Hepatocyte (in vitro differentiated cells): ENCODE measurements around the gene MYRIP. TPM values are rescaled to one million over a fixed set of nuclear protein-coding genes. Genes with fewer than 3 reads are reported as not detected.

Source experiments
- DNase-seq: peaks from one replicate; pipeline ENCODE4 v3.0.0-alpha.2; 2016; ENCODE audit warnings: low spot score
- H2AFZ ChIP-seq: fragments of 200-600 bp; sonication (generic); 2 replicates; pipeline ENCODE4 v1.6.0; 2016; ENCODE audit warnings: antibody characterized with exemption, mild to moderate bottlenecking
- H3K27ac ChIP-seq: fragments of 200-600 bp; sonication (generic); 2 replicates; pipeline ENCODE4 v1.5.1; 2016; ENCODE audit warnings: mild to moderate bottlenecking
- H3K27me3 ChIP-seq: fragments of 200-600 bp; sonication (generic); 2 replicates; pipeline ENCODE4 v1.6.1; 2016
- H3K36me3 ChIP-seq: fragments of 200-600 bp; sonication (generic); replicated peaks from 2 replicates; pipeline ENCODE4 v1.5.1; 2016; ENCODE audit warnings: low read depth; ENCODE audit not compliant: insufficient read depth
- H3K4me1 ChIP-seq: fragments of 200-600 bp; sonication (generic); 2 replicates; pipeline ENCODE4 v1.5.1; 2016; ENCODE audit warnings: mild to moderate bottlenecking, moderate library complexity; ENCODE audit not compliant: insufficient read depth
- H3K4me2 ChIP-seq: fragments of 200-600 bp; sonication (generic); 2 replicates; pipeline ENCODE4 v1.6.0; 2016
- H3K4me3 ChIP-seq: fragments of 200-600 bp; sonication (generic); 2 replicates; pipeline ENCODE4 v1.5.1; 2016; ENCODE audit warnings: mild to moderate bottlenecking
- H3K79me2 ChIP-seq: fragments of 200-600 bp; sonication (generic); 2 replicates; pipeline ENCODE4 v1.6.0; 2017; ENCODE audit warnings: mild to moderate bottlenecking
- H3K9me2 ChIP-seq: fragments of 200-600 bp; sonication (generic); replicated peaks from 2 replicates; pipeline ENCODE4 v1.6.0; 2017; ENCODE audit warnings: mild to moderate bottlenecking; ENCODE audit not compliant: insufficient read depth
- H3K9me3 ChIP-seq: fragments of 200-600 bp; sonication (generic); 2 replicates; pipeline ENCODE4 v1.5.1; 2016; ENCODE audit warnings: low read depth, mild to moderate bottlenecking
- H4K20me1 ChIP-seq: fragments of 200-600 bp; sonication (generic); 2 replicates; pipeline ENCODE4 v1.6.0; 2016; ENCODE audit warnings: mild to moderate bottlenecking; ENCODE audit not compliant: insufficient read depth, poor library complexity, severe bottlenecking
- EZH2 ChIP-seq: fragments of 200-600 bp; sonication (generic); IDR thresholded peaks from 2 replicates; pipeline ENCODE4 v1.6.1; 2016; ENCODE audit warnings: antibody characterized with exemption, mild to moderate bottlenecking, borderline replicate concordance
- EZH2phosphoT487 ChIP-seq: fragments of 200-600 bp; sonication (generic); IDR thresholded peaks from one replicate; pipeline ENCODE4 v1.6.1; 2018; ENCODE audit warnings: antibody characterized with exemption, mild to moderate bottlenecking, low read depth, moderate library complexity; ENCODE audit not compliant: unreplicated experiment, severe bottlenecking
- WGBS: methylation state at CpG from one replicate; pipeline ENCODE4 v1.1.6; 2016; ENCODE audit warnings: low lambda C conversion rate; ENCODE audit errors: missing lambda C conversion rate; 5-methylcytosine and 5-hydroxymethylcytosine counted together
- polyA plus RNA-seq: library from polyadenylated mRNA; unstranded; fragments of >200 nt; fragmentation: Nextera tagmentation; extraction: Ambion mirVana; gene quantifications from 2 replicates; pipeline ENCODE4 v1.2.1, GENCODE V29; 2016
- total RNA-seq: library from RNA; depleted of rRNA; stranded (reverse); fragments of >200 nt; gene quantifications from 2 replicates; pipeline ENCODE4 v1.2.3, GENCODE V29; 2014
- TF ChIP-seq, protein P1 (sequence below): fragments of 200-600 bp; sonication (generic); IDR thresholded peaks from 2 replicates; pipeline ENCODE4 v1.5.1; 2016; ENCODE audit warnings: antibody characterized with exemption, mild to moderate bottlenecking; ENCODE audit not compliant: poor library complexity

MYRIP gene
- total and polyA plus RNA-seq, 2 experiments from 2014 or later: 0.57 TPM; not detected in 1

- TF ChIP-seq EZH2: no peak
- TF ChIP-seq, protein P1, sequence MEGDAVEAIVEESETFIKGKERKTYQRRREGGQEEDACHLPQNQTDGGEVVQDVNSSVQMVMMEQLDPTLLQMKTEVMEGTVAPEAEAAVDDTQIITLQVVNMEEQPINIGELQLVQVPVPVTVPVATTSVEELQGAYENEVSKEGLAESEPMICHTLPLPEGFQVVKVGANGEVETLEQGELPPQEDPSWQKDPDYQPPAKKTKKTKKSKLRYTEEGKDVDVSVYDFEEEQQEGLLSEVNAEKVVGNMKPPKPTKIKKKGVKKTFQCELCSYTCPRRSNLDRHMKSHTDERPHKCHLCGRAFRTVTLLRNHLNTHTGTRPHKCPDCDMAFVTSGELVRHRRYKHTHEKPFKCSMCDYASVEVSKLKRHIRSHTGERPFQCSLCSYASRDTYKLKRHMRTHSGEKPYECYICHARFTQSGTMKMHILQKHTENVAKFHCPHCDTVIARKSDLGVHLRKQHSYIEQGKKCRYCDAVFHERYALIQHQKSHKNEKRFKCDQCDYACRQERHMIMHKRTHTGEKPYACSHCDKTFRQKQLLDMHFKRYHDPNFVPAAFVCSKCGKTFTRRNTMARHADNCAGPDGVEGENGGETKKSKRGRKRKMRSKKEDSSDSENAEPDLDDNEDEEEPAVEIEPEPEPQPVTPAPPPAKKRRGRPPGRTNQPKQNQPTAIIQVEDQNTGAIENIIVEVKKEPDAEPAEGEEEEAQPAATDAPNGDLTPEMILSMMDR: no peak
- no peak for TF ChIP-seq EZH2phosphoT487
- Histone ChIP-seq H3K27me3 (no peaks in the 10 kb centered on the region), H3K4me3 (no peak overlapping the region), H3K36me3 (no peaks in the 10 kb centered on the region), H3K79me2 (no peaks in the 10 kb centered on the region), H3K4me2 (no peak overlapping the region), H3K4me1 (no peaks in the 10 kb centered on the region), H2AFZ (no peak overlapping the region), H3K9me3 (no peaks in the 10 kb centered on the region), H3K9me2 (no peaks in the 10 kb centered on the region), H4K20me1 (no peaks in the 10 kb centered on the region), H3K27ac (no peak overlapping the region)
- DNase-seq: no peak
- 74% methylated on average over 3 of the region's 3 CpGs for WGBS
Observed at GRCh38 chr3:40201770-40202169, 392.4 kb downstream of the MYRIP start.

DNA sequence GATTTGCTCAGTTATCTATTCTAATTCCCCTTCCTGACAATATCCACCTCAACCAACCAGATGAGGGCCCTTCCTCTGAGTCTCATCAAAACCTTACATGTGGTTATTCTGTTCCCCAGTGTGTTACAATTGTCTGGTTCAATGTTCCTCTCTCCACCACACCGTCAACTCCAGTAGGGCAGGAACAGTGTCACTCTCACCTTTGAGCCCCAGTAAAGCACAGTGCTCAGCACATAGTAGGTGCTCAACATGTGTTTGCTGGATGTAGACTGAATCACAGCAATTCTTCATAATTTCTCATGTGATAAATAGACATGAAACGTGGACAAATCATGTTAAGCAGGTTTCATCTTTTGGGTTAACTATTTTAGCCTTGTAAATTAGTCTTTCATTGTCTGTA is 397.1 kb downstream of the MYRIP start:
- Histone ChIP-seq H3K4me3 (no peak overlapping the region), H3K9me3 (no peaks in the 10 kb centered on the region), H3K4me2 (no peak overlapping the region), H2AFZ (no peak overlapping the region), H3K27me3 (no peaks in the 10 kb centered on the region), H3K4me1 (no peaks in the 10 kb centered on the region), H3K36me3 (no peaks in the 10 kb centered on the region), H3K9me2 (no peaks in the 10 kb centered on the region), H3K79me2 (no peaks in the 10 kb centered on the region), H3K27ac (no peak overlapping the region), H4K20me1 (no peaks in the 10 kb centered on the region)
- 86% methylated on average over 2 of the region's 2 CpGs for WGBS
- TF ChIP-seq, protein P1: no peak
- no peak for TF ChIP-seq EZH2phosphoT487
- TF ChIP-seq EZH2: no peak
- no peak for DNase-seq

DNA sequence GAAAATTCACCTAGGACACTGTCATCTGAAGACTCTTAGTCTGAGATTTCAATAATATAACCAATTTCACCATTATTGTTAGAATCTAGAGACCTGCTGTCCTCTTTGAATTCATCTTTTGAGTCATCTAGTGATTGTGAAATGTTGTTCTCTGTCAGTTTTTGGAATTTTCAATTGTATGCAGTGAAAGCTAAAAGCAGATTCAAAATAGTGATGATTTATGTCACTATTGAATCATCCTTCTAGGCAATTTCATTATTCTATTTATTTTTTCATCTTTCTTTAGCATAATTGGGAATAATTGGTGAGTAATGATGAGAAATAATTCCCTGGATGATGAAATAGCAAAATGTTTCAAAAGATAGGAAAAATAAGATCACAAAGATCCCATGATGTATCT is 398.4 kb downstream of the MYRIP start:
- DNase-seq: no peak
- no peak overlapping the region for H3K4me2 ChIP-seq
- H2AFZ ChIP-seq: no peak overlapping the region
- H3K4me1 ChIP-seq: no peaks in the 10 kb centered on the region
- TF ChIP-seq EZH2phosphoT487: no peak
- no peak for TF ChIP-seq EZH2
- TF ChIP-seq, protein P1: no peak
- H4K20me1 ChIP-seq: no peaks in the 10 kb centered on the region
- no peak overlapping the region for H3K27ac ChIP-seq
- H3K27me3 ChIP-seq: no peaks in the 10 kb centered on the region
- H3K79me2 ChIP-seq: no peaks in the 10 kb centered on the region
- H3K9me2 ChIP-seq: no peaks in the 10 kb centered on the region
- no peaks in the 10 kb centered on the region for H3K9me3 ChIP-seq
- H3K36me3 ChIP-seq: no peaks in the 10 kb centered on the region
- H3K4me3 ChIP-seq: no peak overlapping the region

GRCh38 chr3:40208251-40208650 is 398.8 kb downstream of the MYRIP start:
- TF ChIP-seq EZH2phosphoT487: no peak
- TF ChIP-seq EZH2: no peak
- TF ChIP-seq, protein P1: no peak

More at GRCh38 chr3:40208251-40208650, 398.8 kb downstream of the MYRIP start:
- DNase-seq: no peak
- H2AFZ ChIP-seq: no peak overlapping the region
- H3K4me3 ChIP-seq: no peak overlapping the region
- H3K79me2 ChIP-seq: no peaks in the 10 kb centered on the region
- no peak overlapping the region for H3K27ac ChIP-seq
- no peaks in the 10 kb centered on the region for H4K20me1 ChIP-seq
- H3K9me2 ChIP-seq: no peaks in the 10 kb centered on the region
- no peaks in the 10 kb centered on the region for H3K36me3 ChIP-seq
- no peak overlapping the region for H3K4me2 ChIP-seq
- H3K4me1 ChIP-seq: no peaks in the 10 kb centered on the region
- no peaks in the 10 kb centered on the region for H3K27me3 ChIP-seq
- no peaks in the 10 kb centered on the region for H3K9me3 ChIP-seq
- 94% methylated on average over 2 of the region's 2 CpGs for WGBS
